NCI-H345 treated with DMSO at 0.1 percent for 48 hours (cell line): Measurements from ENCODE around the gene ARL14EP.

Source experiments
- DNase-seq: peaks from one replicate; lab custom pipeline; 2025; ENCODE audit not compliant: unreplicated experiment; lab: John Stamatoyannopoulos, UW

The ARL14EP gene

DNA sequence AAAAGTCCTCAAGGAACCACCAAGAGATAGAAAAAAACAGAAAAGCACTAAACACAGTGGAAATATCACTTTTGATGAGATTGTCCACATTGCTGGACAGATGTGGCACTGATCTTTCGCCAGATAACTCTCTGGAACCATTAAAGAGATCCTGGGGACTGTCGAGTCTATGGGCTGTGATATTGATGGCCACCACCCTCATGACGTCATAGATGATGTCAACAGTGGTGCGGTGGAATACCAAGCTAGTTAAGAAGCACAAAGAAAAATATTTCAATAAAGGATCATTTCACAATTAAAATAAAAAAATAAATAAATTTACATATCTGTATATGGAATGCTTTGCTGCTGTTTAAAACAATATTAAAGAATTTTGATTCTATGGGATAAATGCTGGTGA is 45.5 kb downstream of the ARL14EP start:
- DNase-seq: no peak

DNA sequence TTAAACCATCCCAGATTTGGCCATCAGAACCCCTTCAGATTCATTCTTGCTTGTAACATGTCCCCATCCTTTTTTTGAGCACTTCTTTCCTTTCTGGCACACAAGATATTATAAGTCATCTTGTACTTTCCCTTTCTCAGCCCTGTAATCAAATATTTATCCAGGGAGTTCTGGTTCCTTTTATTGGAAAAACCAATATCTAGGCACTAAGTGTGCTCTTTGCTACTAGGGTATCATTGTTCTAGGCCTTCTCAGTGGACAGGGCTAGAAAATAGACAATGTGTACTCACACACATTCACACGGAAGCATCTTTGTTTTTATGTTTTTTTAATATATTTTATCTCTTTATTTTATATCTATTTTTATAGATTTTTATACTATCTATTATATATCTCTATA is 47.3 kb downstream of the ARL14EP start:
- no peak for DNase-seq

DNA sequence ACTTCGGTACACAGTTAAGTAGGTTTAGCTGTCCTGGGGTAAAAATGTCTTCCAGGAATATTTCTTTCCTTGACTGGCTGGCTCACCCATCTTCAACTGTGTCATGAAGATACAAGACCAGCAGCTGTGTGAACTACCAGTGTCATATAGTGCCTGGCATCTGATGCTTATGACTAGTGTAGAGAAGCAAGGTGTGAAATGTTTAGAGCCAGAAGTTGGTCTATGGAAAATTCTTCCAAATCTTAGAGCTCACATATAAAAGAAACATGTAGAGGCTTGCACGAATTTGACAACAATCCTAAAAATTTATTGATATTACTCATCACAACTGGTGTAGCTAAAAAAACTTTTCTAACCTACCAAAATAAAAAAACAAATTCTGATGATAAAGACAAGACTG is 54.4 kb downstream of the ARL14EP start:
- DNase-seq: no peak

DNA sequence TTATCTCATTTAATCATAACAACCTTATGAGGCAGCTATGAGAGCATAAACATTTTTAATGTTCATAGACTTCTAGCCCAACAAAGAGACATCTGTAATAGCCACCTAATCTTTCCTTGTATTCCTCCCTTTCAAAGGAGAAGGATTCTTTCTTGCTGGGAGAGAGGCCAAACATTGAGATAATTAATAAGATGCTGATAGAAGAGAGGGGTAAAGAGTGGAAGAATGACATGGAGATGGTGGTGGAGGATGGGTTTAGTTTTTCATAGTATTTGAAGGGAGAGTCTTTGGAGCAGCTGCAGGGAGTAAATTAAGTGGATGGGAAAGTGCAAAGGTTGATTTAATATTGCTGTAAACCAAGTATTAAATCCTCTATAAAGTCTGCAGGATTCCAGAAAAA is 57.9 kb downstream of the ARL14EP start:
- DNase-seq: no peak

DNA sequence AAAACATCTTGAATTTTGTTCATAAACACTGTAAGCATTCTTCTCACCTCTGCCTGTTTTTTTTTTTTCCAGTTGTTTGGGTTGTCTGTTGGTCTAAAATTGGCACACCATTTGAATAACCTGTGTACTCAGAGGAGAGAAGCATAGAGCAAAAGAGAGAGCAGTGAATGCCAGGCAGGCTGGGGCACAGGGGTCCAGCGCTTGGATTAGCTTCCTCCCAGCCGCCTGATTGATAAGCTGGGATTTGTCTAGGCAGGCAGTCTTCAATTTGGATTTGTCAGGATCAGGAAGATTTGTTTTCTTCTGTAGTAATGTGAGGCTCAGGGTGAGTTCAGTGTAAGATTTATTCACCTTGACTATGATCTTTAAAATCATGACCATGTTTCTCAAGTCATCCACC is 59.0 kb downstream of the ARL14EP start:
- DNase-seq: no peak
